ENCODE data around the gene SLC25A33.
"Not testable (repeated sequence)": the region's sequence is repeated elsewhere in the genome, so short reads cannot be mapped to it uniquely, and the experiment has no call there.

Gene SLC25A33

GRCh38 chr1:9621032-9621431 is 81.8 kb downstream of the SLC25A33 start:
- no peak for DNase-seq (ENCODE audit: low read depth, low spot score)

DNA sequence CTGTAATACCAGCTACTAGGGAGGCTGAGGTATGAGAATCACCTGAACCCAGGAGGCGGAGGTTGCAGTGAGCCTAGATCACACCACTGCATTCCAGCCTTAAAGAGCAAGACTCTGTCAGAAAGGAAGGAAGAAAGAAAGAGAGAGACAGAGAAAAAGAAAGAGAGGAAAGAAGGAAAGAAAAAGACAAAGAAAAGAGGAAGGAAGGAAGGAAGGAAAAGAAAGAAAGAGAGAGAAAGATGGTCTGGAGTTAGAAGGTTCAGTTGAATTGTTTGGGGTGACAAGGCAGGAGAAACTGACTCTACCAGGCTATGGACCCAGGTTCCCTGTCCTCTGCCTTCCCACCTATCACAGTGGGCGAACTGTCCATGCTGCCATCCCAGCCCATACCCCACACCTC is 84.8 kb downstream of the SLC25A33 start:
- no peak for DNase-seq (ENCODE audit: low read depth, low spot score)

DNA sequence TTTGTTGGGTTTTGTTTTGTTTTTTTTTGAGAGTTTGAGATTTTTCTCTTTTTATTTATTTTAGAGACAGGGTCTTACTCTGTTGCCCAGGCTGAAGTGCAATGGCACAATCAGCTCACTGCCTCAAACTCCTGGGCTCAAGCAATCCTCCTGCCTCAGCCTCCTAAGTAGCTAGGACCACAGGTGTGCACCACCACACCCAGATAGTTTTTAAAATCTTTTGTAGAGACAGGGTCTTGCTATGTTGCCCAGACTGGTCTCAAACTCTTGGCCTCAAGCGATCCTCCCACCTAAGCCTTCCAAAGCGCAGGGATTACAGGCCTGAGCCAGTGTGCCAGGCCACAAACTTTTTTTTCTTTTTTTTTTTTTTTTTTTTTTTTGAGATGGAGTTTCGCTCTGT is 85.8 kb downstream of the SLC25A33 start:
- not testable (repeated sequence) for DNase-seq (ENCODE audit: low read depth, low spot score)

- DNase-seq (ENCODE audit: low read depth, low spot score) = no peak
These were observed 86.9 kb downstream of the SLC25A33 start for GRCh38 chr1:9626201-9626608.

DNA sequence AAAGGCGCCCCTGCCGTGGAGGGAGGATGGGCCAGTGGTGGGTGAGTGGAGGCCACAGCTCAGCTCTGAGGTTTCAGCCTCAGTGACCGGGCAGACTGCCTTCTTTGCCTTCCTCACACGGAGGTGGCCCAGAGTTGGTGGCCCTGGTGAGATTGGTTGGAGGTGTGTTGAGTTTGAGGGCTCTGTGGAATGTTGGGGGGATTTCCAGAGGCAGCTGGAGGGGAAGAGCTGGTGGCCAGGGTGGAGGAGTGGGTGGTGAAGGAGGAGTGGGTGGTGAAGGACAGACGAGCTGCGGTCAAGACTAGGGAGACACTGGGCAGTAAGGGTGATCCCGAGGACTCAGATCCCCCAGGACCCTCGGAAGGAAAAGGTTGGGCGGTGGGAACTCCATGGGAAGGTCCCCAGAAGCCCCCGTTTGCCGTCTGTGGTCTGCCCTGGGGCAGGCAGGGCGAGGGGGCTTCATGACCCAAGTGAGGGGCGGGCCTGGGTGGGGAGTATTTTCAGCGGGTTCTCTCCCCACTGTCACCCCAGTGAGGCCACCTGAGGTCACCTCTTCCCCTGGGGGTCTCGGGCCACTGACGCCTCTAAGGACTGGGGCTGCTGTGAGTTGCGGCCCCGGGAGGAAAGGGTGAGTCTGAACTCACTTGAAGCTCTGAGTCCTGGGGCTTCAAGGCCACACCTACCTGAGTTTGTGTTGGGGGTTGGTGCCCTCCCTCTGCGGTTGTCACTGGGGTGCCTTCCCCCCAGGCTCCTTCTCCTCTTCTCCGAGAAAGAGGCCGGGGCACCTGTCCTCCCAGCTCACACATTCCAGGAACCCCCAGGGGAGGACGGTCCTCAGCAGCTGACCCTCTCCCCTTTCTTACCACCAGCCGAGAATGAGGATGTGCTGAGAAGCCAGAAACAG is 89.5 kb downstream of the SLC25A33 start:
- no peak for DNase-seq (ENCODE audit: low read depth, low spot score)

DNA sequence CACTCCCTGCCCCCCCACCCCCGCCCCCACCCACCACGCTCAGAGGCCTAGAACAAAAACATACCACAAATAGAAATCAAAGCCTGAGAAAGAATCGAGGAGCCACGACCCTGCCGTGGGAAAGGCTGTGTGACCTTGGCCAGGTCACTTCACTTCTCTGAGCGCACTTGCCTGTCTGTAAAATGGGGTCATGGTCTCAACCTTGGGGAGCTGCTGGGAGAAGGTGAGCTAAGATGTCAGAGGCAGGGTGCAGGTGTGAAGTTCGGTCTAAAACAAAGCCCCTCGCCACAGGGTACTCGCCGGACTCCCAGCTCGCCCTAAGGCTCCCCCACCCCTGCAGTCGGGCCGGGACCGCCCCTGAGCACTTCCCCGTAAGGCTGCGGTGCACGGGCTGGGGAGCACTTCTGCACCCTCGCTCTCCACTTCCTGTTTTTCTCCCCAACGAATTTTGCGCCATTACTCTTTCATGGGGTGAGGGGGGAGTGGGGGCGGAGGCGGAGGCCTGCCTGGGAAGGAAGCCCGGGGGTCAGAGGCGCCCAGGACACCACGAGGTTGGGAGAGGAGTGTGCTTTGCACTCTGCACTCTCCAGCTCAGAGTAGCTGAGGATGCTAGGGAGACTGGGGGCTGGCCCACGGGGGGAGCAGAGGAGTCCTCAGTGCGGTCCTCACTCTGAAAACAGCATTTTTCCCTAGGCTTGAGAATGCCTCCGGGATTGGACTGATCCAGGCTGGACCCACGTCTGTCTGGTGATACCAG is 90.4 kb downstream of the SLC25A33 start:
- no peak for DNase-seq (ENCODE audit: low read depth, low spot score)

GRCh38 chr1:9630331-9631111 is 91.3 kb downstream of the SLC25A33 start:
- no peak for DNase-seq (ENCODE audit: low read depth, low spot score)

GRCh38 chr1:9631613-9632012 is 92.3 kb downstream of the SLC25A33 start:
- DNase-seq (ENCODE audit: low read depth, low spot score) = no peak

DNA sequence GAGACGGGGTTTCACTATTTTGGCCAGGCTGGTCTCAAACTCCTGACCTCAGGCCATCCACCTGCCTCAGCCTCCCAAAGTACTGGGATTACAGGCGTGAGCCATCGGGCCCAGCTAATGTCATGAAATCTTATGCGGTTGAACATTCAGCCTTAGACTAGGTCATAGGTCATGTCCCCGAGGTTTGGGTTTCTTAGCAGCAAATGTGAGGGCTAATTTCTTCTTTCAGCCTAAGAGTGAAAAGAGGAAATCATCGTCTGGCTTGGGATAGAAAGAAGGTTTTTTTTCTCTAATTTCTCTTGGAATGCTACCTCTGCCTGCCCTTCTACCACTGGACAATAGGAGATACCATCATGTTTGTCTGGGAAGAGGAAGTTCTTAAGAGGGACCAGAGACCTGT is 94.2 kb downstream of the SLC25A33 start:
- DNase-seq (ENCODE audit: low read depth, low spot score) = no peak

- DNase-seq (ENCODE audit: low read depth, low spot score) = no peak
These were observed 95.3 kb downstream of the SLC25A33 start for GRCh38 chr1:9634582-9634981.

Measured in ELF-1 (cell line).